ENCODE data around the gene TP53I13.

DNA sequence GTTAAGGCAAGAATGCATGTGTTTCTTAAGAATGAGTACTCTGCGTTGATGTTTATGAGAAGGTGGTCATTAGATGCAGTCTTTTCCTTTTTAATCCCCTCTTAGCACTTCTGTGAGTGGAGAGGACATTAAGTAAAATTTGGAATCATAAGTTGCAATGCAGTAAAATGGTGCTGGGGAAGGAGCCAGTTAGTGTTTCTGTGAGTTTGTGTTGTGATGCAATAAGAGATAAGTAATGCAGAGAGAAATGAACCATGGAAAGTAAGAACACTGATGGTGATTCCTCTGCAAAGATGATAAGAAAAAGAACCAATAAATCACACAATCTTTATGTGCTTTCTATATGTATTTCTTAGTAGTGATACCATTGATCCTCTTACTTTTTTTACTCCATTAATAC, 21.7 kb upstream of the TP53I13 start:
- TF ChIP-seq POLR2AphosphoS5 (IDR thresholded peaks at IDR 0.05; ENCODE audit: low read depth, low read length) (no peak), ZNF292 (CRISPR knock-in tag; IDR thresholded peaks at IDR 0.05; ENCODE audit: borderline replicate concordance, low read depth) (no peak), EP300 (IDR thresholded peaks at IDR 0.05; ENCODE audit: low read depth in 2 of 2, low read length in 2 of 2) (no peak), EP300 (CRISPR knock-in tag; IDR thresholded peaks at IDR 0.05; ENCODE audit: borderline replicate concordance) (no peak), ZNF136 (CRISPR knock-in tag; IDR thresholded peaks at IDR 0.05; ENCODE audit: low read depth) (no peak), CREB1 (IDR thresholded peaks at IDR 0.05) (no peak), CREB1 (CRISPR knock-in tag; IDR thresholded peaks at IDR 0.05) (no peak), SRSF1 (optimal IDR thresholded peaks at IDR 0.05; ENCODE audit: low read depth, low read length) (no peak), MAFF (IDR thresholded peaks at IDR 0.05; ENCODE audit: low read depth, low read length) (no peak), ZNF230 (CRISPR knock-in tag; IDR thresholded peaks at IDR 0.05) (no peak), ZBTB8A (CRISPR knock-in tag; IDR thresholded peaks at IDR 0.05; ENCODE audit: borderline replicate concordance, low read depth) (no peak), CBFB (CRISPR knock-in tag; IDR thresholded peaks at IDR 0.05) (no peak)
- TF ChIP-seq, protein P1, sequence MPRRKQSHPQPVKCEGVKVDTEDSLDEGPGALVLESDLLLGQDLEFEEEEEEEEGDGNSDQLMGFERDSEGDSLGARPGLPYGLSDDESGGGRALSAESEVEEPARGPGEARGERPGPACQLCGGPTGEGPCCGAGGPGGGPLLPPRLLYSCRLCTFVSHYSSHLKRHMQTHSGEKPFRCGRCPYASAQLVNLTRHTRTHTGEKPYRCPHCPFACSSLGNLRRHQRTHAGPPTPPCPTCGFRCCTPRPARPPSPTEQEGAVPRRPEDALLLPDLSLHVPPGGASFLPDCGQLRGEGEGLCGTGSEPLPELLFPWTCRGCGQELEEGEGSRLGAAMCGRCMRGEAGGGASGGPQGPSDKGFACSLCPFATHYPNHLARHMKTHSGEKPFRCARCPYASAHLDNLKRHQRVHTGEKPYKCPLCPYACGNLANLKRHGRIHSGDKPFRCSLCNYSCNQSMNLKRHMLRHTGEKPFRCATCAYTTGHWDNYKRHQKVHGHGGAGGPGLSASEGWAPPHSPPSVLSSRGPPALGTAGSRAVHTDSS (CRISPR knock-in tag; conservative IDR thresholded peaks at IDR 0.05) = no peak
- TF ChIP-seq, protein P2, sequence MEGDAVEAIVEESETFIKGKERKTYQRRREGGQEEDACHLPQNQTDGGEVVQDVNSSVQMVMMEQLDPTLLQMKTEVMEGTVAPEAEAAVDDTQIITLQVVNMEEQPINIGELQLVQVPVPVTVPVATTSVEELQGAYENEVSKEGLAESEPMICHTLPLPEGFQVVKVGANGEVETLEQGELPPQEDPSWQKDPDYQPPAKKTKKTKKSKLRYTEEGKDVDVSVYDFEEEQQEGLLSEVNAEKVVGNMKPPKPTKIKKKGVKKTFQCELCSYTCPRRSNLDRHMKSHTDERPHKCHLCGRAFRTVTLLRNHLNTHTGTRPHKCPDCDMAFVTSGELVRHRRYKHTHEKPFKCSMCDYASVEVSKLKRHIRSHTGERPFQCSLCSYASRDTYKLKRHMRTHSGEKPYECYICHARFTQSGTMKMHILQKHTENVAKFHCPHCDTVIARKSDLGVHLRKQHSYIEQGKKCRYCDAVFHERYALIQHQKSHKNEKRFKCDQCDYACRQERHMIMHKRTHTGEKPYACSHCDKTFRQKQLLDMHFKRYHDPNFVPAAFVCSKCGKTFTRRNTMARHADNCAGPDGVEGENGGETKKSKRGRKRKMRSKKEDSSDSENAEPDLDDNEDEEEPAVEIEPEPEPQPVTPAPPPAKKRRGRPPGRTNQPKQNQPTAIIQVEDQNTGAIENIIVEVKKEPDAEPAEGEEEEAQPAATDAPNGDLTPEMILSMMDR (CRISPR knock-in tag; IDR thresholded peaks at IDR 0.05) = no peak
- TF ChIP-seq, protein P3, sequence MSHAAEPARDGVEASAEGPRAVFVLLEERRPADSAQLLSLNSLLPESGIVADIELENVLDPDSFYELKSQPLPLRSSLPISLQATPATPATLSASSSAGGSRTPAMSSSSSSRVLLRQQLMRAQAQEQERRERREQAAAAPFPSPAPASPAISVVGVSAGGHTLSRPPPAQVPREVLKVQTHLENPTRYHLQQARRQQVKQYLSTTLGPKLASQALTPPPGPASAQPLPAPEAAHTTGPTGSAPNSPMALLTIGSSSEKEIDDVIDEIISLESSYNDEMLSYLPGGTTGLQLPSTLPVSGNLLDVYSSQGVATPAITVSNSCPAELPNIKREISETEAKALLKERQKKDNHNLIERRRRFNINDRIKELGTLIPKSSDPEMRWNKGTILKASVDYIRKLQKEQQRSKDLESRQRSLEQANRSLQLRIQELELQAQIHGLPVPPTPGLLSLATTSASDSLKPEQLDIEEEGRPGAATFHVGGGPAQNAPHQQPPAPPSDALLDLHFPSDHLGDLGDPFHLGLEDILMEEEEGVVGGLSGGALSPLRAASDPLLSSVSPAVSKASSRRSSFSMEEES (CRISPR knock-in tag; IDR thresholded peaks at IDR 0.05) = no peak

Measured in HepG2 (cell line).